Muscle layer of colon (tissue), 2 donors: ENCODE results near the gene PHKB.

Experiments used
- H3K27ac ChIP-seq: one replicate; pipeline ENCODE4 v1.7.0; 2013; ENCODE audit warnings: low read depth, mild to moderate bottlenecking, low read length, moderate library complexity
- H3K27me3 ChIP-seq, 2 donors: one replicate each; pipeline ENCODE4 v1.7.0; 2013; ENCODE audit warnings: low read length in 2 of 2, mild to moderate bottlenecking in 2 of 2; ENCODE audit not compliant: insufficient read depth in 2 of 2, control insufficient read depth in 1 of 2
- H3K36me3 ChIP-seq: one replicate; pipeline ENCODE4 v1.7.0; 2013; ENCODE audit warnings: mild to moderate bottlenecking, low read length; ENCODE audit not compliant: insufficient read depth
- H3K4me1 ChIP-seq: one replicate; pipeline ENCODE4 v1.7.0; 2013; ENCODE audit warnings: mild to moderate bottlenecking, low read length; ENCODE audit not compliant: insufficient read depth
- H3K4me3 ChIP-seq, 2 donors: one replicate each; pipeline ENCODE4 v1.7.0; 2013; ENCODE audit warnings: low read length in 2 of 2, low read depth in 1 of 2, mild to moderate bottlenecking in 1 of 2, moderate library complexity in 1 of 2
- H3K9ac ChIP-seq: one replicate; pipeline ENCODE4 v1.7.0; 2013; ENCODE audit warnings: low read length
- H3K9me3 ChIP-seq: one replicate; pipeline ENCODE4 v1.7.0; 2013; ENCODE audit warnings: mild to moderate bottlenecking, low read length
- donor health status: abdominal sarcoma.
- donor health status: Adenocarcinoma of cecum.

The PHKB gene

DNA sequence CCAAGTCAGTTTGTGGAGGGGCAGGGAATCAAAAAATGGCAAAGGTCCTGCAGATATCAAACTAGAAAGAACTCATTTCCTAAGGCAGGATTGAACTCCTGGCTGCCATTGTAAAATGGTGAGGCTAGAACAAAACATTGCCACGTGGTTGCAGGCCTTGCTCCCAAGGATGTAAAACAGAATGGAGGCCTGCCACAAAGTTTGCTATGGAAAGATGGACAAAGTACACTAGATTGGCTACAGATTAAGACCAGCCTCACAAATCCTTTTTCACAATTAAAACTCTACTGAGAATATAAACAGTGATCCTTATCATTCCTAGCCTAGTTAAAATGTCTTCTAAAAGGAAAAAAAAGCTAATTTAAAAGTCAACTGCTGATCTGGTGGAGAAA lies 30.9 kb downstream of the PHKB start:
- Histone ChIP-seq H3K4me3 (peak overlapping the region in 1 of 2 donors; percentile 15), H3K4me1 (peaks cover 27% of the 10 kb centered on the region), H3K36me3 (no peaks in the 10 kb centered on the region), H3K9me3 (no peaks in the 10 kb centered on the region), H3K9ac (no peak overlapping the region), H3K27ac (no peak overlapping the region), H3K27me3 (no peaks in the 10 kb centered on the region)

DNA sequence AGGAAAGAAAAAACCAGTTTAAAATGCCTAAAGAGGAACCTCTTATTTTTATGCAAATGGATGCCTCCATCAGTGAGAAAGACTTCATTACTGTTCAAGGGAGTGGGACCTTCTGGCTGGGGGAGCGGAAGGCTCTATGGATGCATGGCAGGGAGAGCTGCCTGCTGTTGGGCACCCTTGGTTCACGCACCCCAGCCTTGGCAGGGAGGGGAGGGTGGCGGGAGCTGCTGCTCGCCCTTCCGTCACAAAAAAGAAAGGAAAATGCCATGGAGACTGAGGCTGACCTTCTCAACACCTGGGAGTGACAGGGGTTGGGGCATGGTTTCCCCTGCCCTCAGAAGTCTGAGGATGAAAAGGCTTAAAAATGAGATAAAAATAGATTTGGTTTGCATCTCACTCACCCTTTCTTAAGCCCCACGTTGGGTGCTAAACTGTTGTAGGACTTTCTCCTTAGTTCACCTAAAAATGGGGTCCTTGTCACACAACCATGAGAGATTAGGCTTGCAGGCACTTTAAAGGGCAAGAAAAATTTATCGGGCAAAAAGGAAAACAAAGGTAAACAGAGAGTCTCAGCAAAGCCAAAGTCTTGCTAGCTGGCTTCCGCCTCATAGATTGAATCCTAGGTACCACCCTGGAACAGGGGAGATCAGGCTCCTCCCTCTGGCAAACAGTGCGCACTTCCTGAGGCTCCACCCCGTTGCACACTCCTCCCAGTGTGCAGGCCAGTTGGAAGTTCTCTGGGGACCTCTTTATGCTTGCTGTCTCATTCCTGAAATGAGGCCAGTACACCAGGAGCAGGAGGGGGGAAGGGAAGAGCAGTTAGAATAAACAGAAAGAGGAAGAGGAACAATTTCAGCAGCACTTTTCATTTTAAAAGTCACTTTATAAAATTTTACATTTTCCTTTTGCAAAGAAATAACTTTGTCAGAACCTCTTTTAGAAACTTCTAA lies 31.6 kb downstream of the PHKB start:
- peaks cover 27% of the 10 kb centered on the region for H3K4me1 ChIP-seq

GRCh38 chr16:47493381-47494337 lies 32.5 kb downstream of the PHKB start:
- Histone ChIP-seq H3K27ac (peak overlapping the region; percentile 36), H3K9me3 (no peaks in the 10 kb centered on the region), H3K36me3 (peaks cover 6% of the 10 kb centered on the region), H3K4me1 (peaks cover 27% of the 10 kb centered on the region), H3K9ac (no peak overlapping the region), H3K27me3 (no peaks in the 10 kb centered on the region), H3K4me3 (peak overlapping the region in 1 of 2 donors; percentile 15)

More for the DNA sequence above, 31.6 kb downstream of the PHKB start:
- Histone ChIP-seq H3K36me3 (no peaks in the 10 kb centered on the region), H3K9me3 (no peaks in the 10 kb centered on the region), H3K4me3 (peak overlapping the region in 1 of 2 donors; percentile 15), H3K27ac (peak overlapping the region; percentile 36), H3K27me3 (no peaks in the 10 kb centered on the region), H3K9ac (no peak overlapping the region)

GRCh38 chr16:47499080-47499699 lies 38.1 kb downstream of the PHKB start:
- Histone ChIP-seq H3K9me3 (no peaks in the 10 kb centered on the region), H3K27me3 (no peaks in the 10 kb centered on the region), H3K9ac (no peak overlapping the region), H3K4me3 (no peak overlapping the region), H3K36me3 (peaks cover 28% of the 10 kb centered on the region), H3K27ac (no peak overlapping the region), H3K4me1 (peaks cover 7% of the 10 kb centered on the region)

- no peaks in the 10 kb centered on the region for H3K9me3 ChIP-seq
- H3K4me1 ChIP-seq = peaks cover 1% of the 10 kb centered on the region
- no peak overlapping the region for H3K27ac ChIP-seq
- peaks cover 33% of the 10 kb centered on the region for H3K36me3 ChIP-seq
- H3K27me3 ChIP-seq = no peaks in the 10 kb centered on the region
- no peak overlapping the region for H3K9ac ChIP-seq
- no peak overlapping the region for H3K4me3 ChIP-seq
These were observed 38.7 kb downstream of the PHKB start for GRCh38 chr16:47499700-47500264.

DNA sequence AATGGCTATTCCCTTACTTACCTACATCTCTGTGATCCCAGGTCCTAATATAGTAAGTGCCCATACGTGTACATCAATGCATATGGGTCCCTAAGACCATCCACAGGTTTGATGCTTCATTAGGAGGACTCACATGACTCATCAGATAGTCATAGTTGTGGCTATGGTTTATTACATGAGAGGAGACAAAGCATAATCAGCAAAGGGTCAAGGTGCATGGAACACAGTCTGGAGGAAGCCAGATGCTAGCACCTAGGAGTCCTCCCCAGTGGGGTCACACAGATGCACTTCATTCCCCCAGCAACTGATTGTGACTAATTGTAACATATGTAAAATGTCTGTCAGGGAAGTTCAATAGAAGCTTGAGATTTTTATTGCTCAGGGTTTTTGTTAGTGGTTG lies 42.8 kb downstream of the PHKB start:
- Histone ChIP-seq H3K9me3 (no peaks in the 10 kb centered on the region), H3K4me1 (no peaks in the 10 kb centered on the region), H3K27me3 (no peaks in the 10 kb centered on the region), H3K4me3 (no peak overlapping the region), H3K9ac (no peak overlapping the region), H3K36me3 (peaks cover 32% of the 10 kb centered on the region), H3K27ac (no peak overlapping the region)

GRCh38 chr16:47504599-47504998 lies 43.5 kb downstream of the PHKB start:
- H3K4me1 ChIP-seq = no peaks in the 10 kb centered on the region
- no peak overlapping the region for H3K9ac ChIP-seq
- H3K27me3 ChIP-seq = no peaks in the 10 kb centered on the region
- H3K9me3 ChIP-seq = no peaks in the 10 kb centered on the region
- H3K36me3 ChIP-seq = peaks cover 30% of the 10 kb centered on the region
- H3K27ac ChIP-seq = no peak overlapping the region
- H3K4me3 ChIP-seq = no peak overlapping the region

- H3K27me3 ChIP-seq = no peaks in the 10 kb centered on the region
- peaks cover 30% of the 10 kb centered on the region for H3K36me3 ChIP-seq
- no peak overlapping the region for H3K27ac ChIP-seq
- H3K9ac ChIP-seq = no peak overlapping the region
- H3K4me3 ChIP-seq = no peak overlapping the region
- H3K4me1 ChIP-seq = no peaks in the 10 kb centered on the region
- H3K9me3 ChIP-seq = no peaks in the 10 kb centered on the region
These were observed 45.7 kb downstream of the PHKB start for GRCh38 chr16:47506800-47507199.

DNA sequence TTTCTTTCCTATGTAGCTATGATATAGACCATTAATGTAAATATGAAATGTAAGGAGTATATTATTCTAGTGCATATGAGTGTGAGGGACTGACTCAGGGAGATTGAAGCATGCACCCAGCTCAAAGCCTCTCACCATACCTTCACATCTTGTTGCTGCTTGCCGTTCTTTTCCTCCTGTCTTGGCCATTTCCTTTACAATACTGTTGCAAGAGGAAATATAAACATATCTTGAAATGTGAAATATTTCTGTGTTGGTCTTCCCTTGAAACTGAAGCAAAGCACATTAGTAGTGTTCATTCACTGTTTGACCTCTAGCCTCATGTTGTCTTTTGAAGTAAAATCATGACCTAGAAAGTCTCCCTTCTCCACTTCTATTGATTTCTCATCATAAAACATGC lies 46.6 kb downstream of the PHKB start:
- H3K27me3 ChIP-seq = no peaks in the 10 kb centered on the region
- H3K27ac ChIP-seq = no peak overlapping the region
- H3K36me3 ChIP-seq = peaks cover 36% of the 10 kb centered on the region
- no peak overlapping the region for H3K9ac ChIP-seq
- H3K4me1 ChIP-seq = no peaks in the 10 kb centered on the region
- H3K4me3 ChIP-seq = no peak overlapping the region
- no peaks in the 10 kb centered on the region for H3K9me3 ChIP-seq

DNA sequence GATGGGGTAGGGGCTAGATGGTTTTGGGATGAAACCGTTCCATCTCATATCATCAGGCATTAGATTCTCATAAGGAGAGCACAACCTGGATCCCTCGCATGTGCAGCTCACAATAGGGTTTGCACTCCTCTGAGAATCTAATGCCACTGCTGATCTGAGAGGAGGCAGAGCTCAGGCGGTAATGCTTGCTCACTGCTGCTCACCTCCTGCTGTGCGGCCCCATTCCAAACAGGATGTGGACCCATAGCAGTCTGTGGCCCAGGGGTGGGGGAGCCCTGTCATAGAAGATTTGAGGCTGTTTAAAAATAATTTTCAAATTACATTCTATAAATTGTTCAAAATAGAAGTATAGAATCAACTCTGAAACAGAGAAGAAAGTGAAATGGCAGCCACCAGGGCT lies 50.8 kb downstream of the PHKB start:
- Histone ChIP-seq H3K9me3 (no peaks in the 10 kb centered on the region), H3K4me3 (no peak overlapping the region), H3K27ac (no peak overlapping the region), H3K9ac (no peak overlapping the region), H3K27me3 (no peaks in the 10 kb centered on the region), H3K4me1 (no peaks in the 10 kb centered on the region), H3K36me3 (peaks cover 36% of the 10 kb centered on the region)

- Histone ChIP-seq H3K36me3 (peaks cover 8% of the 10 kb centered on the region), H3K9me3 (no peaks in the 10 kb centered on the region), H3K4me1 (no peaks in the 10 kb centered on the region), H3K27ac (no peak overlapping the region), H3K9ac (no peak overlapping the region), H3K4me3 (no peak overlapping the region), H3K27me3 (no peaks in the 10 kb centered on the region)
These were observed 57.9 kb downstream of the PHKB start for GRCh38 chr16:47519037-47519436.
